SU-DHL-6 (cell line): ENCODE measurements around the gene PCGF1.

Source experiments
- CTCF ChIP-seq: fragments of 200-600 bp; sonication (generic); IDR thresholded peaks from one replicate; pipeline ENCODE4 v1.5.1; 2017; ENCODE audit warnings: antibody characterized with exemption, mild to moderate bottlenecking, low read length, moderate library complexity; ENCODE audit not compliant: insufficient read depth, poor library complexity, severe bottlenecking
- EZH2phosphoT487 ChIP-seq: fragments of 200-600 bp; sonication (generic), shearing (Covaris generic); conservative IDR thresholded peaks from 2 replicates; pipeline ENCODE4 v1.6.1; 2018; ENCODE audit warnings: mild to moderate bottlenecking, antibody characterized with exemption, low read length, moderate library complexity, mixed read lengths

GRCh38 chr2:74535440-74535965 is 28.0 kb upstream of the PCGF1 start:
- no peak for TF ChIP-seq CTCF
- TF ChIP-seq EZH2phosphoT487, result no peak
